Nephron (organoid): ENCODE results near the gene DUSP14.
A peak's percentile ranks its signal among the peaks of the same experiment; 100 is the strongest.

Experiments used
- H3K27ac Mint-ChIP-seq, 3 experiments: 2 replicates each; pipeline ENCODE4 v1.8.0; 2020; ENCODE audit warnings: mixed read lengths in 3 of 3, mild to moderate bottlenecking in 2 of 3, moderate library complexity in 1 of 3
- H3K27me3 Mint-ChIP-seq: 2 replicates; pipeline ENCODE4 v1.8.0; 2021; ENCODE audit warnings: low read depth, mild to moderate bottlenecking, moderate library complexity, mixed read lengths
- H3K36me3 Mint-ChIP-seq: 2 replicates; pipeline ENCODE4 v1.8.0; 2020; ENCODE audit warnings: low read depth, mixed read lengths
- H3K4me1 Mint-ChIP-seq: 2 replicates; pipeline ENCODE4 v1.8.0; 2020; ENCODE audit warnings: mixed read lengths
- H3K4me3 Mint-ChIP-seq, 3 experiments: 2 replicates each; pipeline ENCODE4 v1.8.0; 2020; ENCODE audit warnings: mild to moderate bottlenecking in 3 of 3, mixed read lengths in 3 of 3, moderate library complexity in 2 of 3
- H3K9me3 Mint-ChIP-seq: 2 replicates; pipeline ENCODE4 v1.8.0; 2020; ENCODE audit warnings: mixed read lengths
- CTCF ChIP-seq, 3 experiments: fragments of 200-600 bp; sonication (generic); IDR thresholded peaks; one replicate each; pipeline ENCODE4 v1.5.0; 2021; ENCODE audit warnings: antibody characterized with exemption in 3 of 3; ENCODE audit not compliant: unreplicated experiment in 3 of 3

The DUSP14 gene

GRCh38 chr17:37494971-37495370 is 5.3 kb downstream of the DUSP14 start:
- no peaks in the 10 kb centered on the region for H3K9me3 Mint-ChIP-seq
- TF ChIP-seq CTCF (IDR thresholded peaks at IDR 0.05; ENCODE audit: unreplicated experiment in 3 of 3): no peak
- H3K4me3 Mint-ChIP-seq: no peak overlapping the region
- H3K27ac Mint-ChIP-seq: peak overlapping the region in 1 of 3 experiments; percentile 20
- peaks cover 36% of the 10 kb centered on the region for H3K4me1 Mint-ChIP-seq
- H3K36me3 Mint-ChIP-seq: no peaks in the 10 kb centered on the region
- no peaks in the 10 kb centered on the region for H3K27me3 Mint-ChIP-seq

DNA sequence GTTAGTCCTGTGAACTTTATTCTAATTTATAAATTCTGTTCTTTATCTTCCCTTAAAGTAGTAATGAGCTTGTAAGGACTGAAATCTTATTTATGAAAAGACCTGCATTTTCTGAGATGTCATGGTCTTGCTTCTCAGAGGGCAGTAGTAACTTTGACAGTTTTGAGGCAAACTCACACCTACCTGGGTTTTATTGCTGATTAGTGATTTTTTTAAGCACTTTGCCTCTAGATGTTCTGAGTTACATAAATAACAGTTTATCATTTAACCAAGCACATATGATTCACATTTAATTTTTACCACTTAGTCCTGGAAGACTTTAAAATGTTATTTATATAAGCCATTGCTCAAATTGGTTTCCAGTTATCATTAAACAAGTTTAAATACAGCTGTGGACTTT is 10.7 kb downstream of the DUSP14 start:
- Mint-ChIP-seq H3K36me3 (no peaks in the 10 kb centered on the region), H3K27ac (no peak overlapping the region), H3K27me3 (no peaks in the 10 kb centered on the region), H3K4me1 (no peaks in the 10 kb centered on the region), H3K4me3 (no peak overlapping the region), H3K9me3 (no peaks in the 10 kb centered on the region)
- TF ChIP-seq CTCF (IDR thresholded peaks at IDR 0.05; ENCODE audit: unreplicated experiment in 3 of 3): no peak

DNA sequence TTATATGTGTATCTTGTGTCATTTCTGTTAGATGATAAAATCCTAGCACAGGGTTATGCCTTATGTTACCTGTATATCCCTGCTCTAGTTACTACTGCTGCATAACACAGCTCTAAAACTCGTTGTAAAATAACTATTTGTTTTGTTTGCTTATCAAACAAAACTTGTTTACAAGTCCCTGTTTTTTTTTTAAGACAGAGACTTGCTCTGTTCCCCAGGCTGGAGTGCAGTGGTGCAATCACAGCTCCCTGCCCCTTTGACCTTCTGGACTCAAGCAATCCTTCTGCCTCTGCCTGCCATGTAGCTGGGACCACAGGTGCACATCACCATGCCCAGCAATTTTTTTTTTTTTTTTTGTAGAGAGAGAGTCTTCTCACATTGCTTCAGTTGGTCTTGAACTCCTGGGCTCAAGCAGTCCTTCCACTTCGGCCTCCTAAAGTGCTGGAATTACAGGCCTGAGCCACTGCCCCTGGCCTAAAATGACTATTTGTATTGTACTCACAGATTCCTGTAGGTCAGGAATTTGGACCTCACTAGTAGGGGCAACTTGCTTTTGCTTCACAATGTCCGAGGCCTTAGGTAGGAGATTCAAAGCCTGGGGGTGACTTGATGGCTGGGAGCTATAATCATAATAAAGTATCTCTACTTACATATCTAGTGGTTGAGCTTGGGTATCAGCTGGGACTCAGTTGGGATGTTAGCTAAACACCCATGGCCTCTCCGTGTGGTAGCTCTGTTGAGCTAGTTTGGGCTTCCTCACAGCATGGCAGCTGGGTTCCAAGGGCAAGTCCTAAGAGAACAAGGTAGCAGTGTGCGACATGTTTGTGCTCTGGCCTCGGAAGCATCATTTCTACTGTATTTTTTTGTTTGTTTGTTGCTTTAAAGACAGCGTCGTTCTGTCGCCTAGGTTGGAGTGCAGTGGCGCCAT is 12.6 kb downstream of the DUSP14 start:
- no peaks in the 10 kb centered on the region for H3K36me3 Mint-ChIP-seq
- TF ChIP-seq CTCF (IDR thresholded peaks at IDR 0.05; ENCODE audit: unreplicated experiment in 3 of 3): no peak
- H3K27ac Mint-ChIP-seq: no peak overlapping the region
- H3K4me3 Mint-ChIP-seq: no peak overlapping the region
- no peaks in the 10 kb centered on the region for H3K27me3 Mint-ChIP-seq
- no peaks in the 10 kb centered on the region for H3K4me1 Mint-ChIP-seq
- no peaks in the 10 kb centered on the region for H3K9me3 Mint-ChIP-seq

DNA sequence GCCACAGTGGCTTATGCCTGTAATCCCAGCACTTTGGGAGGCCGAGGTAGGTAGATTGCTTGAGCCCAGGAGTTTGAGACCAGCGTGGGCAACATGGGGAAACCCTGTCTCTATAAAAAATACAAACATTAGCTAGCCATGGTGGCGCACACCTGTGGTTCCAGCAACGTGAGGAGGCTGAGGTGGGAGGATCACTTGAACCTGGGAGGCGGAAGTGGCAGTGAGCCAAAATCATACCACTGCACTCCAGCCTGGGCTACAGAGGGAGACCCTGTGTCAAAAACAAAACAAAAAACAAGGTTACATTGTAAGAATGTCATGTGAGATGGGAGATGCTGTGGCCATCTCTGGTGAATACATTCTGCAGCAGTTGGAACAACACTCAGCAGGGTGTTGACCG is 13.5 kb downstream of the DUSP14 start:
- TF ChIP-seq CTCF (IDR thresholded peaks at IDR 0.05; ENCODE audit: unreplicated experiment in 3 of 3): no peak
- Mint-ChIP-seq H3K9me3 (no peaks in the 10 kb centered on the region), H3K27me3 (no peaks in the 10 kb centered on the region), H3K4me3 (no peak overlapping the region), H3K36me3 (no peaks in the 10 kb centered on the region), H3K27ac (no peak overlapping the region), H3K4me1 (no peaks in the 10 kb centered on the region)

GRCh38 chr17:37505333-37505732 is 15.6 kb downstream of the DUSP14 start:
- Mint-ChIP-seq H3K9me3 (no peaks in the 10 kb centered on the region), H3K27ac (no peak overlapping the region), H3K27me3 (no peaks in the 10 kb centered on the region), H3K4me3 (no peak overlapping the region), H3K4me1 (no peaks in the 10 kb centered on the region), H3K36me3 (no peaks in the 10 kb centered on the region)
- TF ChIP-seq CTCF (IDR thresholded peaks at IDR 0.05; ENCODE audit: unreplicated experiment in 3 of 3): no peak

DNA sequence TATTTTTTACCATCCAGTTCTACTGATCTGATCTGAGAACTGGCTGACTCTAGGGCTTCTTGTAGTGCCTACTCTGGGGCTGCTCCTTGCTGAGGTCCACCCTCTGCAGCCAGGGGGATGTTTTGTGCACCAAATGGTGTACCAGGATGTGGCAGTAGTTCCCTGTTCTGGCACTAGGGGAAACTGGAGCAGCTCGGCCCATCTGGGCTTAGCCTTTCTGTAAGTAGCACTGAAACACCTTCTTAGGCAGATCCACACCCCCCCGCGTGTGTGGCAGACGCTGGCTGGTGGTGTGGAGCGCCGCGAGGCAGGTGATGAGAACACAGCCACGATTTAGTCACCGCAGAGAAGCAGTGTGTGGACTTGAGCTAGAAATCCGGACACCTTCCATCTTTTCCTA is 17.0 kb downstream of the DUSP14 start:
- Mint-ChIP-seq H3K4me3 (no peak overlapping the region), H3K9me3 (no peaks in the 10 kb centered on the region), H3K4me1 (no peaks in the 10 kb centered on the region), H3K27me3 (no peaks in the 10 kb centered on the region), H3K36me3 (peaks cover 3% of the 10 kb centered on the region), H3K27ac (no peak overlapping the region)
- TF ChIP-seq CTCF (IDR thresholded peaks at IDR 0.05; ENCODE audit: unreplicated experiment in 3 of 3): peak; percentile 25 to 45 (median 30)
